SK-N-SH (cell line): ENCODE results near the gene DAP. TPM values are rescaled to one million over a fixed set of nuclear protein-coding genes. Genes with fewer than 3 reads are reported as not detected.

Experiments used
- CTCF ChIA-PET: fragments of 300-600, 350-600 bp; formaldehyde crosslinking; extraction: SDS; loops from one replicate; lab custom pipeline; 2021; lab: Yijun Ruan, JAX
- POLR2A ChIA-PET: fragments of 350-600 bp; sonication (Branson Sonifier 250); formaldehyde crosslinking; extraction: SDS; loops from one replicate; lab custom pipeline; 2020; ENCODE audit warnings: antibody characterized with exemption, inconsistent platforms; lab: Yijun Ruan, JAX
- DNase-seq: peaks from one replicate; pipeline ENCODE4 v3.0.0; 2012
- H2AFZ ChIP-seq: fragments of 200-600 bp; sonication (generic); 2 replicates; pipeline ENCODE4 v1.8.1; 2016; ENCODE audit warnings: antibody characterized with exemption, mild to moderate bottlenecking, low read depth
- H3F3A ChIP-seq: fragments of 200-600 bp; sonication (generic); replicated peaks from 2 replicates; pipeline ENCODE3; 2016; ENCODE audit warnings: antibody characterized with exemption, mild to moderate bottlenecking; ENCODE audit not compliant: insufficient read depth
- H3K27ac ChIP-seq, 2 experiments: fragments of 200-500 bp in 1 of 2; fragments of 200-600 bp in 1 of 2; sonication (Bioruptor generic) in 1 of 2; sonication (generic), shearing (Covaris generic) in 1 of 2; 2 replicates each; pipeline versions ENCODE4 v1.5.1 to v1.6.1; 2014 to 2016; ENCODE audit warnings: low read depth in 2 of 2, inconsistent platforms in 1 of 2, low read length in 1 of 2, mild to moderate bottlenecking in 1 of 2, mixed read lengths in 1 of 2
- H3K27me3 ChIP-seq: fragments of 200-600 bp; sonication (generic), shearing (Covaris generic); 2 replicates; pipeline ENCODE4 v1.6.1; 2016; ENCODE audit warnings: mixed run types; ENCODE audit not compliant: insufficient read depth
- H3K36me3 ChIP-seq, 2 experiments: fragments of 200-500 bp in 1 of 2; fragments of 200-600 bp in 1 of 2; sonication (Bioruptor generic) in 1 of 2; sonication (generic) in 1 of 2; replicated peaks in 1 of 2; 2 replicates each; pipeline versions ENCODE3 to v1.5.1; 2014 to 2016; ENCODE audit warnings: low read length in 1 of 2, mild to moderate bottlenecking in 1 of 2; ENCODE audit not compliant: insufficient read depth in 2 of 2, control insufficient read depth in 1 of 2
- H3K4me1 ChIP-seq, 2 experiments: fragments of 200-500 bp in 1 of 2; fragments of 200-600 bp in 1 of 2; sonication (Bioruptor generic) in 1 of 2; sonication (generic), shearing (Covaris generic) in 1 of 2; 2 replicates each; pipeline versions ENCODE4 v1.5.1 to v1.6.1; 2014 to 2016; ENCODE audit warnings: low read depth in 1 of 2, low read length in 1 of 2, mixed run types in 1 of 2; ENCODE audit not compliant: insufficient read depth in 2 of 2, control insufficient read depth in 1 of 2
- H3K4me2 ChIP-seq: fragments of 200-600 bp; sonication (generic), shearing (Covaris generic); 2 replicates; pipeline ENCODE4 v1.6.1; 2017; ENCODE audit warnings: mixed run types
- H3K4me3 ChIP-seq, 2 experiments: fragments of 200-500 bp in 1 of 2; fragments of 200-600 bp in 1 of 2; sonication (Bioruptor generic) in 1 of 2; sonication (generic), shearing (Covaris generic) in 1 of 2; 2 replicates each; pipeline versions ENCODE4 v1.5.1 to v1.8.1; 2014 to 2016; ENCODE audit warnings: low read depth in 2 of 2, inconsistent platforms in 1 of 2, low read length in 1 of 2, mild to moderate bottlenecking in 1 of 2, mixed read lengths in 1 of 2, moderate library complexity in 1 of 2
- H3K79me2 ChIP-seq: fragments of 200-600 bp; sonication (generic); 2 replicates; pipeline ENCODE4 v1.8.1; 2017; ENCODE audit warnings: mild to moderate bottlenecking; ENCODE audit not compliant: insufficient read depth
- H3K9ac ChIP-seq: fragments of 200-600 bp; sonication (generic); 2 replicates; pipeline ENCODE4 v1.6.1; 2017; ENCODE audit warnings: mixed run types
- H3K9me2 ChIP-seq: fragments of 200-600 bp; sonication (generic); 2 replicates; pipeline ENCODE4 v1.6.1; 2017; ENCODE audit warnings: mixed run types
- H3K9me3 ChIP-seq: fragments of 200-600 bp; sonication (generic); 2 replicates; pipeline ENCODE4 v1.6.1; 2017; ENCODE audit warnings: mixed run types, mild to moderate bottlenecking, moderate library complexity
- H4K20me1 ChIP-seq: fragments of 200-600 bp; sonication (generic); 2 replicates; pipeline ENCODE4 v1.6.1; 2017; ENCODE audit warnings: mild to moderate bottlenecking, mixed run types; ENCODE audit not compliant: insufficient read depth
- FOXM1 ChIP-seq: IDR thresholded peaks from 2 replicates; pipeline ENCODE4 v1.4.0; 2012; ENCODE audit warnings: low read depth, mild to moderate bottlenecking
- GATA2 ChIP-seq: sonication (generic); formaldehyde crosslinking; IDR thresholded peaks from 2 replicates; pipeline ENCODE4 v1.5.0; 2020; ENCODE audit warnings: mild to moderate bottlenecking, missing genetic modification reagents
- JUND ChIP-seq: IDR thresholded peaks from 2 replicates; pipeline ENCODE4 v1.4.0; 2012
- MAX ChIP-seq: IDR thresholded peaks from 2 replicates; pipeline ENCODE4 v1.4.0; 2012; ENCODE audit warnings: low read depth
- MEF2A ChIP-seq: IDR thresholded peaks from 2 replicates; pipeline ENCODE4 v1.4.0; 2012; ENCODE audit warnings: low read depth, borderline replicate concordance
- MXI1 ChIP-seq: IDR thresholded peaks from 2 replicates; pipeline ENCODE4 v1.6.1; 2012; ENCODE audit warnings: mild to moderate bottlenecking, low read depth, low read length, improper control_type of control experiment
- NRF1 ChIP-seq: IDR thresholded peaks from 2 replicates; pipeline ENCODE4 v1.6.1; 2012; ENCODE audit warnings: low read depth, mild to moderate bottlenecking, low read length
- RFX5 ChIP-seq: IDR thresholded peaks from 2 replicates; pipeline ENCODE4 v1.6.1; 2012; ENCODE audit warnings: mild to moderate bottlenecking, improper control_type of control experiment, low read length
- YY1 ChIP-seq: IDR thresholded peaks from 2 replicates; pipeline ENCODE4 v1.4.0; 2012; ENCODE audit warnings: low read depth, mild to moderate bottlenecking
- WGBS: methylation state at CpG from one replicate; pipeline ENCODE4 v1.1.6; 2017; ENCODE audit warnings: low lambda C conversion rate; 5-methylcytosine and 5-hydroxymethylcytosine counted together
- polyA plus RNA-seq, 3 experiments: library from polyadenylated mRNA; depleted of rRNA; stranded (reverse); fragments of >200 nt; gene quantifications; 2 replicates each; pipeline ENCODE4 v1.2.3, GENCODE V29; 2012
- TF ChIP-seq, protein P1 (sequence below): IDR thresholded peaks from 2 replicates; pipeline ENCODE4; 2012

The DAP gene
- polyA plus RNA-seq (2012; rRNA removed), result 60.3 and 78.2 TPM in 2 replicates
- 94.3 and 110 TPM in 2 replicates for polyA plus RNA-seq (2012; cell fraction: cytosol; rRNA removed)
- polyA plus RNA-seq (2012; cell fraction: nucleus; rRNA removed), result 49.0 and 49.4 TPM in 2 replicates

- WGBS, result 13% methylated on average over 26 of the region's 79 CpGs
- peaks cover 40% of the 10 kb centered on the region for H3K79me2 ChIP-seq
- H2AFZ ChIP-seq, result peak within 1 kb of the TSS; percentile 94
- TF ChIP-seq MXI1 (peak; percentile 53; the same call in 1 of the 2 replicates), FOXM1 (no peak), NRF1 (peak; percentile 66)
- H3K9me3 ChIP-seq, result no peaks in the 10 kb centered on the region
- peaks cover 18% of the 10 kb centered on the region for H4K20me1 ChIP-seq
- no peaks in the 10 kb centered on the region for H3K9me2 ChIP-seq
- H3K27ac ChIP-seq, result peak within 1 kb of the TSS; percentile 73 to 78
- CTCF ChIA-PET, result no interaction called here
- H3F3A ChIP-seq, result peaks cover 18% of the 10 kb centered on the region
- peak within 1 kb of the TSS; percentile 88 for H3K9ac ChIP-seq
- peak within 1 kb of the TSS; percentile 78 to 79 for H3K4me3 ChIP-seq
- DNase-seq, result peak; percentile 96
- POLR2A ChIA-PET, result no interaction called here
- H3K4me1 ChIP-seq, result peaks cover 11 to 23% of the 10 kb centered on the region in 2 experiments; a peak in 3 of 4 replicates
- H3K4me2 ChIP-seq, result peak within 1 kb of the TSS; percentile 81
- H3K36me3 ChIP-seq, result no peaks in the 10 kb centered on the region
- H3K27me3 ChIP-seq, result no peaks in the 10 kb centered on the region
These were observed at the start of gene DAP for GRCh38 chr5:10761185-10761932. TSS of gene DAP (minus strand) at chr5:10761234. CDS start at chr5:10761068, 166 bp downstream.

- WGBS, result 54% methylated on average over 3 of the region's 3 CpGs
- TF ChIP-seq MEF2A (no peak), MAX (no peak), JUND (no peak), YY1 (no peak), RFX5 (no peak), GATA2 (CRISPR knock-in tag) (no peak)
- TF ChIP-seq, protein P1, sequence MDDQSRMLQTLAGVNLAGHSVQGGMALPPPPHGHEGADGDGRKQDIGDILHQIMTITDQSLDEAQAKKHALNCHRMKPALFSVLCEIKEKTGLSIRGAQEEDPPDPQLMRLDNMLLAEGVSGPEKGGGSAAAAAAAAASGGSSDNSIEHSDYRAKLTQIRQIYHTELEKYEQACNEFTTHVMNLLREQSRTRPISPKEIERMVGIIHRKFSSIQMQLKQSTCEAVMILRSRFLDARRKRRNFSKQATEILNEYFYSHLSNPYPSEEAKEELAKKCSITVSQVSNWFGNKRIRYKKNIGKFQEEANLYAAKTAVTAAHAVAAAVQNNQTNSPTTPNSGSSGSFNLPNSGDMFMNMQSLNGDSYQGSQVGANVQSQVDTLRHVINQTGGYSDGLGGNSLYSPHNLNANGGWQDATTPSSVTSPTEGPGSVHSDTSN, result no peak
- Histone ChIP-seq H3K27me3 (peaks cover 12% of the 10 kb centered on the region), H3K4me2 (no peak overlapping the region), H3F3A (no peaks in the 10 kb centered on the region), H3K36me3 (no peaks in the 10 kb centered on the region), H3K4me1 (no peaks in the 10 kb centered on the region), H4K20me1 (no peaks in the 10 kb centered on the region), H2AFZ (no peak overlapping the region), H3K9me3 (no peaks in the 10 kb centered on the region), H3K27ac (no peak overlapping the region), H3K4me3 (no peak overlapping the region), H3K79me2 (no peaks in the 10 kb centered on the region), H3K9me2 (no peaks in the 10 kb centered on the region), H3K9ac (no peak overlapping the region)
- ChIA-PET CTCF (interaction anchor here (0.6 to 1.3 kb wide), 2 partner anchors 16 to 156 kb away, joined by 3 read pairs; no protein-coding TSS in a partner anchor), POLR2A (no interaction called here)
- no peak for DNase-seq
These were observed 47.6 kb upstream of the DAP start for GRCh38 chr5:10808347-10809226.
